Heart left ventricle (tissue), 16 donors: ENCODE results near the gene NSMCE1. TPM values are rescaled to one million over a fixed set of nuclear protein-coding genes. Genes with fewer than 3 reads are reported as not detected.
"Not testable (repeated sequence)": the region's sequence is repeated elsewhere in the genome, so short reads cannot be mapped to it uniquely, and the experiment has no call there.

Source experiments
- ATAC-seq, 4 donors: fragments of 200-7000 bp; cut with Tn5 transposase; one replicate each; pipeline ENCODE4 v1.9.1; 2020 to 2022; ENCODE audit warnings: moderate library complexity in 4 of 4, mild to moderate bottlenecking in 3 of 4, moderate number of reproducible peaks in 1 of 4
- DNase-seq, 5 donors: peaks; one replicate each; pipeline ENCODE4 v3.0.0-alpha.2; 2020
- H3K27ac ChIP-seq, 12 donors: fragments of 200-600 bp; sonication (generic) in 4 of 12; one replicate each; pipeline versions ENCODE4 v1.5.0 to v1.8.0; 2016 to 2022; ENCODE audit warnings: mild to moderate bottlenecking in 2 of 12
- H3K27me3 ChIP-seq, 9 donors: fragments of 200-600 bp; sonication (generic) in 2 of 9; one replicate each; pipeline versions ENCODE4 v1.5.1 to v1.8.0; 2016 to 2022; ENCODE audit warnings: mild to moderate bottlenecking in 3 of 9
- H3K36me3 ChIP-seq, 9 donors: fragments of 200-600 bp; sonication (generic) in 2 of 9; one replicate each; pipeline versions ENCODE4 v1.5.0 to v1.8.0; 2018 to 2022; ENCODE audit warnings: mild to moderate bottlenecking in 2 of 9
- H3K4me1 ChIP-seq, 12 donors: fragments of 200-600 bp; sonication (generic) in 4 of 12; one replicate each; pipeline versions ENCODE4 v1.5.0 to v1.8.0; 2016 to 2022; ENCODE audit warnings: mild to moderate bottlenecking in 3 of 12
- H3K4me3 ChIP-seq, 12 donors: fragments of 200-600 bp; sonication (generic) in 4 of 12; one replicate each; pipeline versions ENCODE4 v1.5.0 to v1.8.0; 2017 to 2022; ENCODE audit warnings: mild to moderate bottlenecking in 9 of 12, moderate library complexity in 4 of 12
- H3K9me3 ChIP-seq, 12 donors: fragments of 200-600 bp; sonication (generic) in 4 of 12; one replicate each; pipeline versions ENCODE4 v1.5.0 to v1.8.0; 2016 to 2022; ENCODE audit warnings: mild to moderate bottlenecking in 1 of 12
- CTCF ChIP-seq, 12 donors: fragments of 200-600 bp; sonication (generic) in 4 of 12; IDR thresholded peaks; one replicate each; pipeline versions ENCODE4 v1.5.0 to v1.8.0; 2018 to 2022; ENCODE audit warnings: antibody characterized with exemption in 12 of 12, mild to moderate bottlenecking in 5 of 12
- POLR2A ChIP-seq, 2 donors: fragments of 450-650 bp; IDR thresholded peaks; one replicate each; pipeline ENCODE4 v1.6.1; 2017; ENCODE audit warnings: antibody characterized with exemption in 2 of 2, mild to moderate bottlenecking in 2 of 2, moderate library complexity in 2 of 2
- WGBS, 4 donors: extraction: QIAGEN DNeasy Blood & Tissue Kit in 2 of 4; methylation state at CpG; one replicate each; pipeline versions ENCODE4 v1.1.5 to v1.1.7; 2013 to 2018; 5-methylcytosine and 5-hydroxymethylcytosine counted together
- intact Hi-C, 10 donors: fragments of 100-400 bp; cut with DNase I; formaldehyde crosslinking; loops; one replicate each; pipeline versions ENCODE4 v1.11.1 to v1.14.2; 2022
- polyA plus RNA-seq, 2 donors: library from polyadenylated mRNA; stranded (reverse); fragments of 200-250 nt; gene quantifications; one replicate each; pipeline ENCODE4 v1.2.3, GENCODE V29; 2013
- total RNA-seq, 9 donors: library from RNA; depleted of rRNA in 2 of 9; stranded (reverse); fragments of >200 nt in 2 of 9; fragmentation: NEBNext Ultra II Directional in 3 of 9; extraction: Animal tissue kit (Norgen Biotek cat#: 25700) in 3 of 9; gene quantifications; one replicate each; pipeline versions ENCODE4 v1.1.0 to v1.2.4, GENCODE V29; 2016 to 2023
- donor health status: ischemic (EF 13 %, LVEDD 7.1; RV severe dilation, severe dysfunction).
- donor health status: healthy with polysubstance abuse.
- donor health status: DM: no; HTN: yes; CAD: no.
- donor health status: DM: no; HTN: no; CAD: no.
- donor health status: ischemic (EF 25% LVEDD 6.9; RV normal size, moderate dysfunction).
- donor health status: ischemic (EF 25% LVEDD 5.7; RV mildly dilated, moderate dysfunction).
- donor health status: healthy.
- donor health status: DM: yes; HTN: yes; CAD: no.
- donor health status: ischemic (EF 35%, LVEDD 5.7; RV mildly dilated, moderate dysfunction).
- donor health status: nonischemic (EF 11% LVEDD 7.7; RV severe dilation, severe dysfunction).
- donor health status: DM: yes; HTN: yes; CAD: no.
- donor health status: PGD.
- donor health status: ischemic (EF 29% LVEDD 5.4; RV normal size, mild dysfunction).
- donor health status: nonischemic (EF 23%, LVEDD 6.1; RV moderate dilation, normal function).

The NSMCE1 gene
- total and polyA plus RNA-seq, 11 donors = 29.6 to 48.7 (median 37.1) TPM

- no peak for DNase-seq
These were observed 22.5 kb upstream of the NSMCE1 start for GRCh38 chr16:27291106-27291505.

GRCh38 chr16:27290562-27290961 lies 22.0 kb upstream of the NSMCE1 start:
- ATAC-seq = no peak
- peaks cover 0 to 30% (median 8%) of the 10 kb centered on the region in 12 donors for H3K4me1 ChIP-seq
- H3K27me3 ChIP-seq = no peaks in the 10 kb centered on the region
- no peak for TF ChIP-seq POLR2A (IDR thresholded peaks at IDR 0.05)
- TF ChIP-seq CTCF (IDR thresholded peaks at IDR 0.05) = no peak
- H3K27ac ChIP-seq = no peak overlapping the region
- no peak overlapping the region for H3K4me3 ChIP-seq
- peaks cover 0 to 2% (median 0%) of the 10 kb centered on the region in 12 donors for H3K9me3 ChIP-seq
- H3K36me3 ChIP-seq = no peaks in the 10 kb centered on the region
- DNase-seq = no peak
- intact Hi-C loops = no loop called here

More at GRCh38 chr16:27291106-27291505, 22.5 kb upstream of the NSMCE1 start:
- intact Hi-C loops = no loop called here
- Histone ChIP-seq H3K36me3 (no peaks in the 10 kb centered on the region), H3K27ac (no peak overlapping the region), H3K4me1 (peaks cover 0 to 24% (median 6%) of the 10 kb centered on the region in 12 donors), H3K4me3 (no peak overlapping the region), H3K27me3 (no peaks in the 10 kb centered on the region), H3K9me3 (peaks cover 0 to 2% (median 0%) of the 10 kb centered on the region in 12 donors)
- TF ChIP-seq CTCF (IDR thresholded peaks at IDR 0.05) (no peak), POLR2A (IDR thresholded peaks at IDR 0.05) (no peak)
- 75 to 86% (median 79%) methylated on average over 5 of the region's 5 CpGs for WGBS, 4 donors
- ATAC-seq = no peak

- Histone ChIP-seq H3K36me3 (no peaks in the 10 kb centered on the region), H3K27ac (no peak overlapping the region), H3K4me3 (no peak overlapping the region), H3K27me3 (no peaks in the 10 kb centered on the region), H3K9me3 (peaks cover 0 to 2% (median 0%) of the 10 kb centered on the region in 12 donors), H3K4me1 (peaks cover 0 to 34% (median 8%) of the 10 kb centered on the region in 12 donors)
- TF ChIP-seq CTCF (IDR thresholded peaks at IDR 0.05) = no peak
- TF ChIP-seq POLR2A (IDR thresholded peaks at IDR 0.05) = no peak
- intact Hi-C loops = no loop called here
- ATAC-seq = no peak
- 80 to 84% (median 82%) methylated on average over 6 of the region's 6 CpGs for WGBS, 4 donors
- DNase-seq = no peak
These were observed 21.1 kb upstream of the NSMCE1 start for GRCh38 chr16:27289669-27290068.

- Histone ChIP-seq H3K4me1 (peaks cover 0 to 34% (median 8%) of the 10 kb centered on the region in 12 donors), H3K27ac (peak overlapping the region in 1 of 12 donors; percentile 84)
- H3K9me3 ChIP-seq, H3K4me3 ChIP-seq, H3K36me3 ChIP-seq, intact Hi-C loops, DNase-seq, ATAC-seq, H3K27me3 ChIP-seq: not testable (repeated sequence)
- 89 to 96% (median 90%) methylated on average over 6 of the region's 6 CpGs for WGBS, 4 donors
These were observed 19.7 kb upstream of the NSMCE1 start for GRCh38 chr16:27288313-27288712.

GRCh38 chr16:27287887-27288286 lies 19.3 kb upstream of the NSMCE1 start:
- Histone ChIP-seq H3K4me1 (peaks cover 0 to 34% (median 8%) of the 10 kb centered on the region in 12 donors), H3K4me3 (no peak overlapping the region), H3K27ac (peak overlapping the region in 1 of 12 donors; percentile 84), H3K9me3 (peaks cover 0 to 2% (median 0%) of the 10 kb centered on the region in 12 donors), H3K36me3 (no peaks in the 10 kb centered on the region), H3K27me3 (no peaks in the 10 kb centered on the region)
- TF ChIP-seq POLR2A (IDR thresholded peaks at IDR 0.05) = no peak
- no peak for TF ChIP-seq CTCF (IDR thresholded peaks at IDR 0.05)
- intact Hi-C loops = no loop called here
- ATAC-seq (peak in 2 of 4 donors; percentile 23 to 54), DNase-seq (peak in 1 of 5 donors; percentile 31)
- WGBS, 4 donors = 87 to 91% (median 90%) methylated on average over 11 of the region's 11 CpGs
